Measurements from ENCODE around the gene P2RX7. TPM values are rescaled to one million over a fixed set of nuclear protein-coding genes. Genes with fewer than 3 reads are reported as not detected.
"Not testable (repeated sequence)": the region's sequence is repeated elsewhere in the genome, so short reads cannot be mapped to it uniquely, and the experiment has no call there.

The P2RX7 gene
- total RNA-seq, 4 donors from 2014 or later = 0.35 to 0.46 (median 0.41) TPM; not detected in 1

DNA sequence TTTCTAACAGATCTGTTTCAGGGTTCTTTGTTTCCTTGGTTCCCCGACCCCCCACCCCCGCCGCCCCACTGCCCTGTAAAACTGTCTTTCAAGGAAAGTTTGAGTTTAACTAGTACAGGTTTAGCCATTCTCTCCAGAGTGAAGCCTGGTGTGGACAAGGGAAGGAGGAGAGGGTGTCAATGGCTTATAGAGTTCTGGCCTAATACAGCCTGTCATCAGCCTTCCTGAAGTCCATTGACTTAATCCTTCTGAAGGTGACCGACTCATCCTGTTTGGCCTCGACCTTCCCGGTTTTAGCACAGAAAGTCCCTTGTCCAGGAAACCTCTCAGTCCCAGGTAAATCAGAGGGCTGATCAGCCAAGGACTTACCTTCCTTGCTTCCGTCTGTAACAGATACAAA, 66.3 kb downstream of the P2RX7 start:
- no peak overlapping the region for H3K4me3 ChIP-seq
- no peak overlapping the region for H3K27ac ChIP-seq
- in situ Hi-C loops (cut with MboI; ENCODE audit: low sequenced_read_pairs in 4 of 4) = no loop called here
- TF ChIP-seq CTCF (IDR thresholded peaks at IDR 0.05 in 4 of 5, conservative IDR thresholded peaks at IDR 0.05 in 1 of 5) (no peak), POLR2A (IDR thresholded peaks at IDR 0.05) (no peak)
- no peak for ATAC-seq
- H3K36me3 ChIP-seq = no peaks in the 10 kb centered on the region
- H3K27me3 ChIP-seq = no peaks in the 10 kb centered on the region
- intact Hi-C loops (cut with DNase I; ENCODE audit: low total_unique reads) = no loop called here
- H3K4me1 ChIP-seq = no peaks in the 10 kb centered on the region
- no peaks in the 10 kb centered on the region for H3K9me3 ChIP-seq
- DNase-seq = no peak

- in situ Hi-C loops (cut with MboI; ENCODE audit: low sequenced_read_pairs in 4 of 4); H3K27me3 ChIP-seq; H3K9me3 ChIP-seq; ATAC-seq; DNase-seq; intact Hi-C loops (cut with DNase I; ENCODE audit: low total_unique reads); H3K27ac ChIP-seq; H3K36me3 ChIP-seq; H3K4me3 ChIP-seq; H3K4me1 ChIP-seq: not testable (repeated sequence)
Observed at GRCh38 chr12:121201140-121201539, 68.5 kb downstream of the P2RX7 start.

- no peak for ATAC-seq
Observed at GRCh38 chr12:121202407-121203355, 70.0 kb downstream of the P2RX7 start.

DNA sequence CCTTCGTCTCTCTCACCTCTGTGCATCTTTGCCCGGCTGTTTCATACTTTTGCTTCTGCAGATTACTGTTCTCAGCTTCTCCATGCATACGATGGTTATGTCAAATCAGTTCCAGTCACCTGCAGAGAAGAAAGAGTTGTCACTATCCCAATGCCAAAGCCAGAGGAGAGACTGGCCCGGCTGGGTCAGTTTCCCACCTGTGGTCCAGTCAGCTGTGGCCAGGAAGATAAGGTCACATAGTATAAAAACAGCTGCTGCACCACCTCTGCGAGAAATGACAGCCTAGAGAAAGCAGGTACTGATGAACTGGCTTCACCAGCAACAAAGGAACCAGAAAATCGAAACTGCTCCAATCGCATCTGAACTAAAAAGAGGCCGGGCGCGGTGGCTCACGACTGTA, 70.8 kb downstream of the P2RX7 start:
- Histone ChIP-seq H3K4me1 (no peaks in the 10 kb centered on the region), H3K4me3 (no peak overlapping the region), H3K9me3 (no peaks in the 10 kb centered on the region), H3K27me3 (no peaks in the 10 kb centered on the region), H3K27ac (no peak overlapping the region), H3K36me3 (no peaks in the 10 kb centered on the region)
- intact Hi-C loops (cut with DNase I; ENCODE audit: low total_unique reads) = no loop called here
- in situ Hi-C loops (cut with MboI; ENCODE audit: low sequenced_read_pairs in 4 of 4) = no loop called here
- ATAC-seq = no peak
- DNase-seq = no peak
- TF ChIP-seq CTCF (IDR thresholded peaks at IDR 0.05 in 4 of 5, conservative IDR thresholded peaks at IDR 0.05 in 1 of 5) = no peak
- no peak for TF ChIP-seq POLR2A (IDR thresholded peaks at IDR 0.05)

More at GRCh38 chr12:121202407-121203355, 70.0 kb downstream of the P2RX7 start:
- intact Hi-C loops (cut with DNase I; ENCODE audit: low total_unique reads) (no loop called here), in situ Hi-C loops (cut with MboI; ENCODE audit: low sequenced_read_pairs in 4 of 4) (no loop called here)
- Histone ChIP-seq H3K9me3 (no peaks in the 10 kb centered on the region), H3K27ac (no peak overlapping the region), H3K27me3 (no peaks in the 10 kb centered on the region), H3K4me1 (no peaks in the 10 kb centered on the region), H3K36me3 (no peaks in the 10 kb centered on the region), H3K4me3 (no peak overlapping the region)
- DNase-seq = no peak
- no peak for TF ChIP-seq CTCF (IDR thresholded peaks at IDR 0.05 in 4 of 5, conservative IDR thresholded peaks at IDR 0.05 in 1 of 5)
- TF ChIP-seq POLR2A (IDR thresholded peaks at IDR 0.05) = no peak

GRCh38 chr12:121205491-121205890, 72.8 kb downstream of the P2RX7 start:
- no peak for TF ChIP-seq CTCF (IDR thresholded peaks at IDR 0.05 in 4 of 5, conservative IDR thresholded peaks at IDR 0.05 in 1 of 5)
- no peak for TF ChIP-seq POLR2A (IDR thresholded peaks at IDR 0.05)
- Histone ChIP-seq H3K36me3 (no peaks in the 10 kb centered on the region), H3K9me3 (no peaks in the 10 kb centered on the region), H3K4me1 (peaks cover 0 to 2% of the 10 kb centered on the region in 2 donors), H3K4me3 (no peak overlapping the region), H3K27ac (no peak overlapping the region), H3K27me3 (no peaks in the 10 kb centered on the region)
- intact Hi-C loops (cut with DNase I; ENCODE audit: low total_unique reads) (no loop called here), in situ Hi-C loops (cut with MboI; ENCODE audit: low sequenced_read_pairs in 4 of 4) (no loop called here)
- ATAC-seq (no peak), DNase-seq (no peak)

DNA sequence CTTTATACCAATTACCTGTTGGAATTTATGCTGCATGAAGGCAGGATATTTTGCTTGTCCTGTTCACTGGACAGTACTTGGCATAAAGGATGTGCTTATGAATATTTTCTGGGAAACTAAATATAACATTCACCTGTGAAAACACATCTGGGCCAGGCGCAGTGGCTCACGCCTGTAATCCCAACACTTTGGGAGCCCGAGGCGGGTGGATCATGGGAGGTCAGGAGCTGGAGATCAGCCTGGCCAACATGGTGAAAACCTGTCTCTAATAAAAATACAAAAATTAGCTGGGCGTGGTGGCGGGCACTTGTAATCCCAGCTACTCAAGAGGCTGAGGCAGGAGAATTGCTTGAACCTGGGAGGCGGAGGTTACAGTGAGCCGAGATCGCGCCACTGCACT, 75.9 kb downstream of the P2RX7 start:
- ATAC-seq; H3K27me3 ChIP-seq; in situ Hi-C loops (cut with MboI; ENCODE audit: low sequenced_read_pairs in 4 of 4); H3K4me3 ChIP-seq; DNase-seq; H3K9me3 ChIP-seq; H3K4me1 ChIP-seq; intact Hi-C loops (cut with DNase I; ENCODE audit: low total_unique reads); H3K36me3 ChIP-seq; H3K27ac ChIP-seq: not testable (repeated sequence)

Measured in gastrocnemius medialis (tissue), 4 donors.